Upper lobe of left lung (tissue), 6 donors: ENCODE results near the gene TBX1. TPM values are rescaled to one million over a fixed set of nuclear protein-coding genes. Genes with fewer than 3 reads are reported as not detected.

ENCODE experiments used
- ATAC-seq, 2 donors: fragments of 200-7000 bp; cut with Tn5 transposase; one replicate each; pipeline ENCODE4 v1.9.1; 2022; ENCODE audit warnings: mild to moderate bottlenecking in 2 of 2, moderate library complexity in 2 of 2; ENCODE audit not compliant: low FRiP score in 2 of 2
- DNase-seq, 2 donors: peaks; one replicate each; pipeline ENCODE4 v3.0.0-alpha.2; 2019 to 2020
- H3K27ac ChIP-seq, 4 donors: fragments of 200-600 bp; sonication (generic); one replicate each; pipeline ENCODE4 v1.5.1; 2016 to 2019
- H3K27me3 ChIP-seq, 4 donors: fragments of 200-600 bp; sonication (generic); one replicate each; pipeline ENCODE4 v1.5.1; 2017 to 2019
- H3K36me3 ChIP-seq, 4 donors: fragments of 200-600 bp; sonication (generic); one replicate each; pipeline ENCODE4 v1.5.1; 2016 to 2019
- H3K4me1 ChIP-seq, 4 donors: fragments of 200-600 bp; sonication (generic); one replicate each; pipeline ENCODE4 v1.5.1; 2018 to 2019
- H3K4me3 ChIP-seq, 4 donors: fragments of 200-600 bp; sonication (generic); one replicate each; pipeline ENCODE4 v1.5.1; 2017 to 2019; ENCODE audit warnings: mild to moderate bottlenecking in 2 of 4, moderate library complexity in 1 of 4
- H3K9me3 ChIP-seq, 4 donors: fragments of 200-600 bp; sonication (generic); one replicate each; pipeline ENCODE4 v1.5.1; 2018 to 2019
- CTCF ChIP-seq, 6 experiments: fragments of 450-650 bp in 4 of 6; fragments of 200-600 bp in 2 of 6; sonication (generic) in 2 of 6; IDR thresholded peaks; one replicate each; pipeline ENCODE4 v1.5.1; 2016 to 2019; ENCODE audit warnings: antibody characterized with exemption in 6 of 6
- EP300 ChIP-seq, 4 donors: sonication (generic); formaldehyde crosslinking; IDR thresholded peaks; one replicate each; pipeline ENCODE4 v1.5.1; 2017; ENCODE audit warnings: antibody characterized with exemption in 4 of 4, control low read depth in 2 of 4
- POLR2A ChIP-seq, 4 donors: fragments of 450-650 bp; IDR thresholded peaks; one replicate each; pipeline ENCODE4 v1.5.1; 2016 to 2017; ENCODE audit warnings: antibody characterized with exemption in 4 of 4, mild to moderate bottlenecking in 2 of 4
- POLR2AphosphoS5 ChIP-seq, 2 donors: sonication (generic); formaldehyde crosslinking; IDR thresholded peaks; one replicate each; pipeline ENCODE4 v1.5.1; 2017; ENCODE audit warnings: antibody characterized with exemption in 2 of 2
- WGBS, 2 donors: methylation state at CpG; one replicate each; pipeline ENCODE4 v1.1.5; 2017 to 2018; 5-methylcytosine and 5-hydroxymethylcytosine counted together
- total RNA-seq, 6 donors: library from RNA; depleted of rRNA in 4 of 6; stranded (reverse); fragments of >200 nt in 4 of 6; gene quantifications; one replicate each; pipeline versions ENCODE4 v1.1.0 to v1.2.1, GENCODE V29; 2016 to 2021
- donor health status: DM: no; HTN: no; CAD: no; lungs with moderate emphysema.
- donor health status: DM: no; HTN: yes; CAD: no; lungs with severe emphysema.

TBX1 gene
- total RNA-seq, 6 donors from 2014 or later: 1.0 to 12.2 (median 5.4) TPM

GRCh38 chr22:19793161-19793560 lies 32.6 kb downstream of the TBX1 start:
- Histone ChIP-seq H3K4me3 (no peak overlapping the region), H3K27me3 (no peaks in the 10 kb centered on the region), H3K36me3 (no peaks in the 10 kb centered on the region), H3K4me1 (no peaks in the 10 kb centered on the region), H3K9me3 (peaks cover 0 to 4% (median 0%) of the 10 kb centered on the region in 4 donors), H3K27ac (no peak overlapping the region)
- no peak for ATAC-seq
- DNase-seq: no peak
- 77 to 78% methylated on average over 2 of the region's 2 CpGs for WGBS, 2 donors
- TF ChIP-seq POLR2AphosphoS5 (IDR thresholded peaks at IDR 0.05): no peak
- no peak for TF ChIP-seq CTCF (IDR thresholded peaks at IDR 0.05)
- TF ChIP-seq POLR2A (IDR thresholded peaks at IDR 0.05): no peak
- TF ChIP-seq EP300 (IDR thresholded peaks at IDR 0.05): no peak

GRCh38 chr22:19793661-19794310 lies 33.2 kb downstream of the TBX1 start:
- no peak for TF ChIP-seq EP300 (IDR thresholded peaks at IDR 0.05)
- TF ChIP-seq POLR2A (IDR thresholded peaks at IDR 0.05): no peak
- no peak for TF ChIP-seq POLR2AphosphoS5 (IDR thresholded peaks at IDR 0.05)
- no peak for TF ChIP-seq CTCF (IDR thresholded peaks at IDR 0.05)
- H3K27ac ChIP-seq: no peak overlapping the region
- no peaks in the 10 kb centered on the region for H3K27me3 ChIP-seq
- ATAC-seq (no peak), DNase-seq (no peak)
- no peaks in the 10 kb centered on the region for H3K4me1 ChIP-seq
- H3K4me3 ChIP-seq: no peak overlapping the region
- no peaks in the 10 kb centered on the region for H3K36me3 ChIP-seq
- 73 to 84% methylated on average over 2 of the region's 2 CpGs for WGBS, 2 donors
- peaks cover 0 to 4% (median 0%) of the 10 kb centered on the region in 4 donors for H3K9me3 ChIP-seq

- WGBS, 2 donors: 89 to 94% methylated on average over 6 of the region's 6 CpGs
- Histone ChIP-seq H3K4me3 (no peak overlapping the region), H3K27me3 (no peaks in the 10 kb centered on the region), H3K36me3 (peaks cover 0 to 4% (median 0%) of the 10 kb centered on the region in 4 donors), H3K4me1 (no peaks in the 10 kb centered on the region), H3K9me3 (peaks cover 0 to 4% (median 0%) of the 10 kb centered on the region in 4 donors), H3K27ac (no peak overlapping the region)
- peak in 1 of 2 donors; percentile 43 for ATAC-seq
- TF ChIP-seq POLR2A (IDR thresholded peaks at IDR 0.05) (no peak), CTCF (IDR thresholded peaks at IDR 0.05) (no peak), EP300 (IDR thresholded peaks at IDR 0.05) (no peak), POLR2AphosphoS5 (IDR thresholded peaks at IDR 0.05) (no peak)
- no peak for DNase-seq
Measured at GRCh38 chr22:19795617-19796008, 35.0 kb downstream of the TBX1 start.

- Histone ChIP-seq H3K36me3 (peaks cover 0 to 4% (median 0%) of the 10 kb centered on the region in 4 donors), H3K4me3 (no peak overlapping the region), H3K27ac (no peak overlapping the region), H3K27me3 (no peaks in the 10 kb centered on the region), H3K4me1 (no peaks in the 10 kb centered on the region), H3K9me3 (peaks cover 0 to 4% (median 0%) of the 10 kb centered on the region in 4 donors)
- DNase-seq (no peak), ATAC-seq (no peak)
- TF ChIP-seq EP300 (IDR thresholded peaks at IDR 0.05): no peak
- no peak for TF ChIP-seq POLR2A (IDR thresholded peaks at IDR 0.05)
- no peak for TF ChIP-seq POLR2AphosphoS5 (IDR thresholded peaks at IDR 0.05)
- TF ChIP-seq CTCF (IDR thresholded peaks at IDR 0.05): no peak
- 89 to 93% methylated on average over 6 to 7 of the region's 7 CpGs for WGBS, 2 donors
Measured at GRCh38 chr22:19796160-19796559, 35.6 kb downstream of the TBX1 start.
